Activated T-cell treated with anti-CD3 and anti-CD28 coated beads, Interleukin-2, amount 50 U/mL, for 4 hours (primary cell): ENCODE data around the gene DNAJC15. TPM values are rescaled to one million over a fixed set of nuclear protein-coding genes. Genes with fewer than 3 reads are reported as not detected.
"Not testable (repeated sequence)": the region's sequence is repeated elsewhere in the genome, so short reads cannot be mapped to it uniquely, and the experiment has no call there.

Source experiments
- ATAC-seq, 2 donors: fragments of 200-7000 bp; cut with Tn5 transposase; one replicate each; pipeline ENCODE4 v1.10.0; 2021
- DNase-seq: peaks from one replicate; pipeline ENCODE4 v3.0.0-alpha.2; 2020
- H3K27me3 Mint-ChIP-seq: one replicate; pipeline ENCODE4 v1.8.0; 2021; ENCODE audit warnings: low read depth, mixed read lengths
- H3K36me3 Mint-ChIP-seq: one replicate; pipeline ENCODE4 v1.8.0; 2022; ENCODE audit warnings: mixed read lengths; ENCODE audit not compliant: insufficient read depth
- H3K4me1 Mint-ChIP-seq: one replicate; pipeline ENCODE4 v1.8.0; 2021; ENCODE audit warnings: low read depth, mixed read lengths
- H3K4me3 Mint-ChIP-seq: one replicate; pipeline ENCODE4 v1.8.0; 2021; ENCODE audit warnings: mild to moderate bottlenecking, moderate library complexity, mixed read lengths
- H3K9me3 Mint-ChIP-seq: one replicate; pipeline ENCODE4 v1.8.0; 2021; ENCODE audit warnings: mixed read lengths
- total RNA-seq, 3 donors: library from RNA; stranded (reverse); gene quantifications; one replicate each; pipeline ENCODE4 v1.2.1, GENCODE V29; 2021

The DNAJC15 gene
- total RNA-seq = 10 to 100 TPM in 2 of 3 donors, 1 to 10 TPM in 1; 5.7 to 16.0 (median 14.2) TPM

DNA sequence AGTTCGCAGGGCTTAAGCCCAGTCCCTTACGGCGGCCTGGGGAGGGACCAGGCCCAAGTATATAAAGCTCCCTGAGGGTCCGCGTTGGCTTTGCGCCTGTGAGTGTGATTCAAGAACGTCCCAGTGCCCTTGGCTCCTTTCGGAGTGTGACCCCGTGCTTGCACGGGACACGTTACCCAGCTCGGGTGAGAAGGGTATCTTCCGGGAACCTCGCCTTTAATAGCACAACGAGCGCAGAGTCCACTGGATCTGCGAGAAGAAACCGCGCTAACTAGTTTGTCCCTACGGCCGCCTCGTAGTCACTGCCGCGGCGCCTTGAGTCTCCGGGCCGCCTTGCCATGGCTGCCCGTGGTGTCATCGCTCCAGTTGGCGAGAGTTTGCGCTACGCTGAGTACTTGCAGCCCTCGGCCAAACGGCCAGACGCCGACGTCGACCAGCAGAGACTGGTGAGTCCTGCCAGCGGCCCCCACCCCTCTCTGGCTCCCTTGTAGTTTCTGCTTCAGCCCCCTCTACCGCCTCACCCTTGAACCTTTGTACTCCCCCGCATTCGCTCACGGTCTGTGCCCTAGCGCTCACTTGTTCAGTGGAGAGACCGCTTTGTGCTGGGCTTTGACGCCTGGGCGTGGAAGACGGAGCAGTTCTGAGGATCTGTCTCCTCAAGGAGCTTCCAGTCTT is at the start of gene DNAJC15:
DNAJC15 (plus strand) TSS at position 298 of the 675 bp plus-strand sequence; CDS start at position 339, 41 bp downstream.
- Mint-ChIP-seq H3K27me3 (no peaks in the 10 kb centered on the region), H3K4me1 (peaks cover 26% of the 10 kb centered on the region), H3K4me3 (peak within 1 kb of the TSS; percentile 93), H3K36me3 (peaks cover 4% of the 10 kb centered on the region), H3K9me3 (no peaks in the 10 kb centered on the region)
- peak; percentile 69 for DNase-seq
- peak; percentile 94 for ATAC-seq

DNA sequence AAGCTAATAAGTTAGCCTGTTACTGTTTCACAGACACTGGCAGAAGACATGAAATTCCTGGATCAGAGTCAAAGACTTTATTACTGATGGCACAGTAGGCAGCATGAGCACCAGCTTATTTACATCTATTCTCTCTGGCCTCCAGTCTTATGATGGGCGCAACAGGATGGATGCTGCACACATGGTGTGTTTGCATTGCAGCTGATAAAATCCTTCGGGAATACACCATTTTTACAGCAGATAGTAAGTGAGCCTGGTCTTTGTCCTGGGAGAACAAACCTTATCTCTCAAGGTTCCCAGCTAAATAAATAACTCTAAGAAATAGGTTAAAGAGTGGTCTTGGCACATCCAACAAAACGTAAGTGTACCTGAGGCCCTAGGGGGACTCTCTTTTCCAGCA is 47.3 kb upstream of the DNAJC15 start:
- Mint-ChIP-seq H3K4me1 (peaks cover 21% of the 10 kb centered on the region), H3K9me3 (peaks cover 9% of the 10 kb centered on the region), H3K27me3 (no peaks in the 10 kb centered on the region), H3K36me3 (peaks cover 18% of the 10 kb centered on the region), H3K4me3 (no peak overlapping the region)
- no peak for ATAC-seq
- no peak for DNase-seq

GRCh38 chr13:42977219-42977659 is 46.1 kb upstream of the DNAJC15 start:
- H3K36me3 Mint-ChIP-seq = peaks cover 21% of the 10 kb centered on the region
- peaks cover 17% of the 10 kb centered on the region for H3K4me1 Mint-ChIP-seq
- H3K9me3 Mint-ChIP-seq = peaks cover 9% of the 10 kb centered on the region
- no peak overlapping the region for H3K4me3 Mint-ChIP-seq
- H3K27me3 Mint-ChIP-seq = no peaks in the 10 kb centered on the region
- ATAC-seq = no peak
- no peak for DNase-seq

- DNase-seq (no peak), ATAC-seq (no peak)
- Mint-ChIP-seq H3K27me3 (no peaks in the 10 kb centered on the region), H3K4me3 (no peak overlapping the region), H3K36me3 (peaks cover 41% of the 10 kb centered on the region), H3K4me1 (peaks cover 43% of the 10 kb centered on the region), H3K9me3 (peaks cover 6% of the 10 kb centered on the region)
Measured at GRCh38 chr13:42981317-42981716, 42.1 kb upstream of the DNAJC15 start.

- peaks cover 6% of the 10 kb centered on the region for H3K9me3 Mint-ChIP-seq
- peaks cover 42% of the 10 kb centered on the region for H3K36me3 Mint-ChIP-seq
- no peaks in the 10 kb centered on the region for H3K27me3 Mint-ChIP-seq
- H3K4me3 Mint-ChIP-seq = no peak overlapping the region
- DNase-seq (no peak), ATAC-seq (no peak)
- H3K4me1 Mint-ChIP-seq = peaks cover 43% of the 10 kb centered on the region
Measured at GRCh38 chr13:42981853-42982252, 41.5 kb upstream of the DNAJC15 start.

DNA sequence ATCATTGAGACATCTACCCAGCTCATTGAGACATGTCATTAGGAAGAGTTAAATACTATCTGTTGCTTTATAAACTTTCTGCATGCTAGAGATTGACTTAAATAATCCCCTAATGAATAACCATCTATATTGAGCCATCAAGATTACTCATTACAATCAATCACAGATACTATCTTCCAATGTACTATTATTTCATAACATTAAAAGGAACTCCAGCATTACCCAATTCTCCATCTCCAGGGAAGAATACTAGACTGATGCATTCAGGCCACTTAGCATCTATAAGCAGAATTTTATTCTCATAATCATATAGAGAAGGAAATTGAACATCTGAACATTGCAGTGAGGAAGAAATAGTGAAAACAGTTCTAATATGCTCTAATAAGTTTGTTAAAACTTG is 39.4 kb upstream of the DNAJC15 start:
- H3K9me3 Mint-ChIP-seq = peaks cover 6% of the 10 kb centered on the region
- H3K4me3 Mint-ChIP-seq = no peak overlapping the region
- peaks cover 40% of the 10 kb centered on the region for H3K4me1 Mint-ChIP-seq
- H3K36me3 Mint-ChIP-seq = peaks cover 39% of the 10 kb centered on the region
- ATAC-seq (no peak), DNase-seq (no peak)
- H3K27me3 Mint-ChIP-seq = no peaks in the 10 kb centered on the region

DNA sequence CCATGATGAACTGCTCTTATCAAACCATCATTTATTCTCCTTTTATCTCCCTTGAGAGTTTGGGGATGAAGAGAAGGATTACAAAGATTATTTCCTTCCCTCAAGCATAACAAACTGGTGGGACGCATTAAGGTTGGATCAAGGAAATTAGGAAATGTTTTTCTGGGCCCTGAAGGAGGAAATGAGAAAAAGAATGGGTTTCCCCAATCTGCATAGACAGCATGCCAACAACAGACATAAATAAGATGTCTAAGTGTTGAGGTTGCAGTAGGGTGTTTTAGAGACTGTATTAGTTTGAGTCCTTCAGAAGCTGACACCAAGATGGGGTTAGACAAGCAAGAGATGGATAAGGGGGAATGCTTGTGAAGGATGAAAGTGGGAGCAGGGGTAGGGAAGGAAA is 38.7 kb upstream of the DNAJC15 start:
- H3K36me3 Mint-ChIP-seq = peaks cover 39% of the 10 kb centered on the region
- DNase-seq = no peak
- no peak for ATAC-seq
- peaks cover 6% of the 10 kb centered on the region for H3K9me3 Mint-ChIP-seq
- no peaks in the 10 kb centered on the region for H3K27me3 Mint-ChIP-seq
- H3K4me3 Mint-ChIP-seq = no peak overlapping the region
- H3K4me1 Mint-ChIP-seq = peaks cover 43% of the 10 kb centered on the region

DNA sequence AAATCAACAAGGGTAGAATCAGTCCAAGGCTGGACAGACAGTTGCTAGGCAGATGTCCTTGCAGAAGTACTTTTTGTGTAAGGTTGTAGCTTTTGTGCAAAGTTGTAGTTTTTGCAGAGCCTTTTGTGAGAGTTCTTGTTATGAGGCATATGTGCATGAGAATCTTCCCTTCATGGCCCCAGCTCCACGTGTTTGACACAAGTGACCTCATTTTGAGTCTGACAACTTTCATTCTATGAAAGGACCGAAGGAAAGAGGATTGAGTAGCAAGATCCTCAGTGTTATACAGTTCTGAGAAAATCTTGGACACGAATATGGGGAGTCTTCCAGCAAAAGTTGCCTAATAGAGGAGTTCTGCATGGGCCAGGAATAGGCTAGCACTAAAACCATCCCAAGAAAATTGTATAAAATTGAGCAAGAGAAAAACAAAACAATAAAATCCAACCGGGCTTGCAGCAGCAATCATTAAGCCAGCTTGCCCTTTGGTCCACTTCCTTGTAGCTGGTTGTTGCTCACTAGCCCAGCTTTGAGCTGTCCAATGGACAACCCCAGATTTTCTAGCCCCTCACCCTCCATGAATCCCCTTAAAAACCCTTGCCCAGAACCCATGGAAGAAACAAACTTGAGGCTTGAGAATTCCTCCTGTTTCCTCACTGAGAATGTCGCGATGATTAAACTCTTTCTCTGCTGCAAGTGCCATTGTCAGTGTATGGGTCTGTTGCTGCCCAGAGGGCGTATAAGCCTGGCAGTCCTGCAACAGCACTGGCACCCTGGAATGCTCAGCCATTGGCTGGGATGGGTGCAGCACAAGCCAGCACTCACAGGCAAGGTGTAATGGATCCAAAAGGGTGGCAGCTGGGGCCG is 37.8 kb upstream of the DNAJC15 start:
- no peaks in the 10 kb centered on the region for H3K9me3 Mint-ChIP-seq
- no peaks in the 10 kb centered on the region for H3K27me3 Mint-ChIP-seq
- no peak for ATAC-seq
- H3K4me3 Mint-ChIP-seq = no peak overlapping the region
- no peak for DNase-seq
- peaks cover 32% of the 10 kb centered on the region for H3K36me3 Mint-ChIP-seq
- peaks cover 46% of the 10 kb centered on the region for H3K4me1 Mint-ChIP-seq

GRCh38 chr13:42986176-42986574 is 37.2 kb upstream of the DNAJC15 start:
- H3K4me3 Mint-ChIP-seq = no peak overlapping the region
- H3K27me3 Mint-ChIP-seq = no peaks in the 10 kb centered on the region
- no peak for ATAC-seq
- H3K4me1 Mint-ChIP-seq = peaks cover 49% of the 10 kb centered on the region
- H3K9me3 Mint-ChIP-seq = no peaks in the 10 kb centered on the region
- no peak for DNase-seq
- peaks cover 31% of the 10 kb centered on the region for H3K36me3 Mint-ChIP-seq

DNA sequence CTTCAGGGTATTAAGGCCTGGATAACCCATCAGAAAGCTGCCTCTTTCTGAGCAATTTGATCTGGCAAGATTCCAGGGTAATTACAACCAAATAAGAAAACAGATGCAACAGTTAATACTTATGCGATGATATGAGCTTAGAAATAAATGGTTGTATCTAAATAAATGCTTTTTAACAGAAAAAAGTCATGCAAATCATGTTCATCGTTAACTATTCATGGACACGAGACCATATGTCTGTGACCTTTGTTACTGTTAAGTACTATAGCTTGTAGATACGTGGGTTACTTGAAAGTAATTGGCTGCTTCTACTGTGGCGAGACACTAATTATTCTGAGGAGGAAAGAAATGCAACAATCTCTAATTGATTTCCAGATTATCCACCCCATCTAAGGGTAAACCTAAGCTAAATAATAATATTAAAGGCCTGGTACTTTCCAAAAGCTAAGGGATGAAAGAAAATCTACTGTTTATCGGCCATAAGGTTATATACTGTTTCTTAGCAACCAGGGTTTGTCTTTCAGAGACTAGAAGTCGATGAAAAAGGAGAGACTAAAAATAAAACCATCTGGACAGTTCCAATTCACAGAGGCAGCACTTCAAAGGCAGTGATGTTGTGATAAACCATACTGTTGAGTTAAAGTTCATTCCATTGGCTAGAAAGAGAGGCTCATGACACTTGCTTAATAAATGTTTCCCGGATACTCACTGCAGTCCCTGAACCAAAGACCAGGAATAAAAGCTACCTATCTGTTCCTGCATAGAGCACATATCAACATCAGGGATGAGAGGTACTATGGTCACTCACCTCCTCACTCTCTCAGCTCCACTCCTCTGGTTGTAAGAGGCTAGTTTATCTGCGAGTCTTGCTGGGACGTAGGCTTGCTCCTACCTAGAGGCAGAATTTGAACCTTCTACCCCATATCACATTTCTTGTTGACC is 32.8 kb upstream of the DNAJC15 start:
- no peaks in the 10 kb centered on the region for H3K9me3 Mint-ChIP-seq
- no peak for ATAC-seq
- DNase-seq = no peak
- peaks cover 9% of the 10 kb centered on the region for H3K36me3 Mint-ChIP-seq
- H3K4me1 Mint-ChIP-seq = peaks cover 46% of the 10 kb centered on the region
- H3K4me3 Mint-ChIP-seq = peak overlapping the region; percentile 92
- H3K27me3 Mint-ChIP-seq = no peaks in the 10 kb centered on the region

DNA sequence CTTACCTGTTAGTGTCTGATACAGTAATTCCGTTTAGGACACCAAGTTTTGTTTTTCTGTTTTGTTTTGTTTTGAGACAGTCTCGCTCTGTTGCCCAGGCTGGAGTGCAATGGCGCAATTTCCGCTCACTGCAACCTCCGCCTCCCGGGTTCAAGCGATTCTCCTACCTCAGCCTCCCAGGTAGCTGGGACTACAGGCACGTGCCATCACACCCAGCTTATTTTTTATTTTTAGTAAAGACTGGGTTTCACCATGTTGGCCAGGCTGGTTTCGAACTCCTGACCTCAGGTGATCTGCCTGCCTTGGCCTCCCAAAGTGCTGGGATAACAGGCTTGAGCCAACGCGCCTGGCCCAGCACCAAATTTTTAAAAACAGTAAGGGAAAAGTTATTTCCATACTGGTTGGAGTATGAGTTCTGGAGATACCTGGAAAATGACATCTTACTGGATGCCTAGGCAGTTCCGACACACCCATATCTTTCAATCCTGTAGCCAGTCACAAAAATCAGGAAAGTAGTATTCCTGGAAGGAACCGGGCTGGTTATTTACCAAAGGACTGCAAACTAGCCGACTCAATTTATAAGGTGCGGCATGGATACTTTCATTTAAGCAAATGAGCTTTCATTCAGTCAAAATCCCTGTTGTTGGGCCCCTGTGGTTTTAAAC is 32.0 kb upstream of the DNAJC15 start:
- H3K36me3 Mint-ChIP-seq, H3K9me3 Mint-ChIP-seq, ATAC-seq, DNase-seq, H3K27me3 Mint-ChIP-seq: not testable (repeated sequence)
- peak overlapping the region; percentile 92 for H3K4me3 Mint-ChIP-seq
- H3K4me1 Mint-ChIP-seq = peaks cover 49% of the 10 kb centered on the region

DNA sequence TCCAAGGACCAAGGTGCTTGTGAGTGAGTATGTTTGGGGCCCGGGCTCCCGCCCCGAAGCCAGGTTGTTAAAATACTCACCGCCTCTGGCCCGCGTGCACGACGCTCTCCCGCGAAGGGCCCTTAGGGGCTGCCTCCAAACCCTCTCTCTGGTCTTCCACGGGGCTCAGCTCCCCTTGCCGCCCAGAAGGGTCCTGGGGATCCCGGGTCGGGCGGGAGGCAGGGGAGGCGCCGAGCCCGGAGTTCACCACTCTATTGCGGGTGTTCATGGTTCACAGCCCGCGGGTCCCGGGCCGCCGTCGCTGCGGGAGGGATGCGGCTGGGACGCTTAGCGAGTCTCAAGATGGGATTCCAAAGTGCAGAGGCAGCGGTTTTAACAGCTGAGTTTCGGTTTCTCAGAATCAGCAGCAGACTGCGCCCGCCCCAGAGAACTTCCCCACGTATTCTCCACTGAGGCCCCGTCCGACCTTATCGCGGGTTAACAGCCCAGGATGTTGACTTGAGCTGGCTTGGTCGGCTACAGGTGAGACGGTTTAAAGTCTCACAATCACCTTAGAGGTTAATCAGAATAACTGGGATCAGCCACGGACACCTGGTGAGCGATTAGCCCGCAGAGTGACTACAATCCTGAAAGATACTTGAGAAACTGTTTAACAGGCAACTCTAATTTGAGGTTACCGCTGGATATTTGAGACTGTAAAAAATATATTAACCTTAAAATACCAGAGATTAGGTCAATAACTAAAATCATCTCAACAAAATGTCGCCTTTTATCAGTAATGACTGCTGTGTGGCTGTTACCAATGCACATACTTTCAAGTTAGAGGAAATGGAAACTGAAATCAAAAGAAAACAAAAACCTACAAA is 31.3 kb upstream of the DNAJC15 start, which contains the start of gene EPSTI1:
EPSTI1 (minus strand) TSS at position 344 of the 866 bp plus-strand sequence; CDS start at position 268, 76 bp downstream.
- ATAC-seq (peak; percentile 83), DNase-seq (peak; percentile 72)
- Mint-ChIP-seq H3K36me3 (peaks cover 1% of the 10 kb centered on the region), H3K27me3 (no peaks in the 10 kb centered on the region), H3K9me3 (no peaks in the 10 kb centered on the region), H3K4me3 (peak within 1 kb of the TSS; percentile 92), H3K4me1 (peaks cover 56% of the 10 kb centered on the region)

DNA sequence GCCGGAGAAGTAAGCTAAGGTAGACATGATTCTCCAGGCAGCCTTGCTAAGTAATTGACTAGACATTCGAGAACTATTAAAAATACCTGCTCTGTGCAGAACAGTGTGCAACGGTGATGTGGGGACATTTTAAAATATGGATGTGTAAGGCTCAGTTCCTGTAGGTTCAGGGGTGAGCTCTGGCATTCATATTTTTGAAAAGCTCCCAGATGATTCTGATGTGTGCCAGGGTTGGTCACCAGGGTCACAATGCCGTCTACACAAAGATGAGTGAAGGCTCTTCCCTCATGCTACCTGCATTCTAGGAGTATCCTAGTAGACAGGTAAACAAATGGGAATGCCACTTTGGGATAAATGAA is 30.6 kb upstream of the DNAJC15 start:
- Mint-ChIP-seq H3K36me3 (no peaks in the 10 kb centered on the region), H3K4me3 (peak overlapping the region; percentile 92), H3K9me3 (no peaks in the 10 kb centered on the region), H3K27me3 (no peaks in the 10 kb centered on the region), H3K4me1 (peaks cover 59% of the 10 kb centered on the region)
- ATAC-seq (peak; percentile 8 to 13), DNase-seq (no peak)
